ENCODE measurements around the gene HPSE2.

- TF ChIP-seq CTCF (IDR thresholded peaks at IDR 0.05; ENCODE audit: low read depth, low read length) (no peak), EZH2phosphoT487 (IDR thresholded peaks at IDR 0.05; ENCODE audit: low read depth) (no peak)
Observed at GRCh38 chr10:98510412-98510995, 725.1 kb downstream of the HPSE2 start.
